ENCODE data around the gene PITPNM3.
"Not testable (repeated sequence)": the region's sequence is repeated elsewhere in the genome, so short reads cannot be mapped to it uniquely, and the experiment has no call there.

Gene PITPNM3

GRCh38 chr17:6574687-6575595 is 18.6 kb upstream of the PITPNM3 start:
- no peak for DNase-seq

GRCh38 chr17:6573982-6574686 is 17.8 kb upstream of the PITPNM3 start:
- no peak for DNase-seq

GRCh38 chr17:6573495-6573894 is 17.1 kb upstream of the PITPNM3 start:
- not testable (repeated sequence) for DNase-seq

GRCh38 chr17:6572972-6573370 is 16.6 kb upstream of the PITPNM3 start:
- no peak for DNase-seq

GRCh38 chr17:6571452-6571781 is 15.1 kb upstream of the PITPNM3 start:
- no peak for DNase-seq

- DNase-seq: no peak
Observed at GRCh38 chr17:6570731-6571451, 14.5 kb upstream of the PITPNM3 start.

- DNase-seq: no peak
Observed at GRCh38 chr17:6569370-6570285, 13.3 kb upstream of the PITPNM3 start.

GRCh38 chr17:6568184-6568758 is 11.9 kb upstream of the PITPNM3 start:
- no peak for DNase-seq

GRCh38 chr17:6567528-6568183 is 11.3 kb upstream of the PITPNM3 start:
- no peak for DNase-seq

- no peak for DNase-seq
Observed at GRCh38 chr17:6561446-6561845, 5.1 kb upstream of the PITPNM3 start.

- no peak for DNase-seq
Observed at GRCh38 chr17:6560496-6560895, 4.1 kb upstream of the PITPNM3 start.

GRCh38 chr17:6559753-6560215 is 3.4 kb upstream of the PITPNM3 start:
- DNase-seq: no peak

GRCh38 chr17:6558932-6559752 is 2.8 kb upstream of the PITPNM3 start:
- DNase-seq: no peak

GRCh38 chr17:6558276-6558675 is 1.9 kb upstream of the PITPNM3 start:
- DNase-seq: no peak

GRCh38 chr17:6557040-6557438 is 684 bp upstream of the PITPNM3 start:
- no peak for DNase-seq

GRCh38 chr17:6555331-6556120 is 829 bp downstream of the PITPNM3 start:
- no peak for DNase-seq

GRCh38 chr17:6554871-6555330 is 1.5 kb downstream of the PITPNM3 start:
- DNase-seq: no peak

- DNase-seq: no peak
Observed at GRCh38 chr17:6554342-6554741, 2.0 kb downstream of the PITPNM3 start.

- DNase-seq: no peak
Observed at GRCh38 chr17:6551869-6552531, 4.4 kb downstream of the PITPNM3 start.
